22Rv1 (cell line): ENCODE measurements around the gene ESYT2.

Experiments
- CTCF ChIP-seq: fragments of 450-650 bp; IDR thresholded peaks from 2 replicates; pipeline ENCODE4 v1.5.1; 2017; ENCODE audit warnings: mild to moderate bottlenecking
- ZFX ChIP-seq: fragments of 450-650 bp; IDR thresholded peaks from 2 replicates; pipeline ENCODE4 v1.6.1; 2017; ENCODE audit warnings: antibody characterized with exemption, borderline replicate concordance

- TF ChIP-seq CTCF: no peak
- TF ChIP-seq ZFX: no peak
Measured at GRCh38 chr7:158726277-158726807, 103.0 kb downstream of the ESYT2 start.
